Measurements from ENCODE around the gene PRICKLE2.

PRICKLE2 gene

GRCh38 chr3:64054488-64054887 is 170.8 kb downstream of the PRICKLE2 start:
- DNase-seq (ENCODE audit: low read depth in 1 of 2, low spot score in 1 of 2): no peak

- no peak for DNase-seq (ENCODE audit: low read depth in 1 of 2, low spot score in 1 of 2)
Observed at GRCh38 chr3:64053581-64053980, 171.7 kb downstream of the PRICKLE2 start.

- no peak for DNase-seq (ENCODE audit: low read depth in 1 of 2, low spot score in 1 of 2)
Observed at GRCh38 chr3:64053117-64053516, 172.1 kb downstream of the PRICKLE2 start.

GRCh38 chr3:64049832-64050231 is 175.4 kb downstream of the PRICKLE2 start:
- DNase-seq (ENCODE audit: low read depth in 1 of 2, low spot score in 1 of 2): no peak

- no peak for DNase-seq (ENCODE audit: low read depth in 1 of 2, low spot score in 1 of 2)
Observed at GRCh38 chr3:64049136-64049535, 176.1 kb downstream of the PRICKLE2 start.

GRCh38 chr3:64048631-64049061 is 176.6 kb downstream of the PRICKLE2 start:
- no peak for DNase-seq (ENCODE audit: low read depth in 1 of 2, low spot score in 1 of 2)

- no peak for DNase-seq (ENCODE audit: low read depth in 1 of 2, low spot score in 1 of 2)
Observed at GRCh38 chr3:64047787-64048186, 177.5 kb downstream of the PRICKLE2 start.

GRCh38 chr3:64046996-64047594 is 178.2 kb downstream of the PRICKLE2 start:
- no peak for DNase-seq (ENCODE audit: low read depth in 1 of 2, low spot score in 1 of 2)

- DNase-seq (ENCODE audit: low read depth in 1 of 2, low spot score in 1 of 2): no peak
Observed at GRCh38 chr3:64046592-64046991, 178.7 kb downstream of the PRICKLE2 start.

GRCh38 chr3:64042952-64043351 is 182.3 kb downstream of the PRICKLE2 start:
- DNase-seq (ENCODE audit: low read depth in 1 of 2, low spot score in 1 of 2): no peak
